D721Med (cell line): ENCODE results near the gene CCDC85A.

Experiments
- DNase-seq: peaks from one replicate; pipeline ENCODE4 v3.0.0; 2011; ENCODE audit warnings: low spot score; ENCODE audit not compliant: insufficient read length
- FAIRE-seq: peaks from 2 replicates; lab custom pipeline; 2011; peaks lifted over from hg19 to GRCh38; lab: Jason Lieb, UNC
- TF ChIP-seq, protein P1 (sequence below): IDR thresholded peaks from 2 replicates; pipeline ENCODE4 v1.5.1; 2012; ENCODE audit warnings: mild to moderate bottlenecking, control low read depth; ENCODE audit not compliant: insufficient read depth; ENCODE audit errors: missing control alignments

The CCDC85A gene

DNA sequence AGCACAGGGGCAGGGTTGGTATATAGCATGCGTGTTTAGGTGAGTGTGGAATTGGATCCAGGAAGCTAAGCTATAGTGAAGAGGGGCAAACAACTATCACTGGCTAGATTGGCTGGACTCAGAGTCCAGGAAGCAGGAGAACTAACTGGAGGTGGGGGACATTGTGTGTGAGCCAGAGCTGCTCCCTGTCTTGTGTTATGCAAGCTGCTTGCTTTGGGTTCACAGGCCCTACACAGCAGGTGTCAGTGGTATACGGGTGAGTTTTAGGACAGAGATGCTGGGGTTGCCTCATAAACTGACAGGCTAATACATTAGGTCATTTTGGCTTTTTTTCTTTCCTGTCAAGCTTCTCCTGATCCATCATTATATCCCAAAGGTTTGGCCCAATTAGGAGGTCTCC is 87.5 kb downstream of the CCDC85A start:
- TF ChIP-seq, protein P1, sequence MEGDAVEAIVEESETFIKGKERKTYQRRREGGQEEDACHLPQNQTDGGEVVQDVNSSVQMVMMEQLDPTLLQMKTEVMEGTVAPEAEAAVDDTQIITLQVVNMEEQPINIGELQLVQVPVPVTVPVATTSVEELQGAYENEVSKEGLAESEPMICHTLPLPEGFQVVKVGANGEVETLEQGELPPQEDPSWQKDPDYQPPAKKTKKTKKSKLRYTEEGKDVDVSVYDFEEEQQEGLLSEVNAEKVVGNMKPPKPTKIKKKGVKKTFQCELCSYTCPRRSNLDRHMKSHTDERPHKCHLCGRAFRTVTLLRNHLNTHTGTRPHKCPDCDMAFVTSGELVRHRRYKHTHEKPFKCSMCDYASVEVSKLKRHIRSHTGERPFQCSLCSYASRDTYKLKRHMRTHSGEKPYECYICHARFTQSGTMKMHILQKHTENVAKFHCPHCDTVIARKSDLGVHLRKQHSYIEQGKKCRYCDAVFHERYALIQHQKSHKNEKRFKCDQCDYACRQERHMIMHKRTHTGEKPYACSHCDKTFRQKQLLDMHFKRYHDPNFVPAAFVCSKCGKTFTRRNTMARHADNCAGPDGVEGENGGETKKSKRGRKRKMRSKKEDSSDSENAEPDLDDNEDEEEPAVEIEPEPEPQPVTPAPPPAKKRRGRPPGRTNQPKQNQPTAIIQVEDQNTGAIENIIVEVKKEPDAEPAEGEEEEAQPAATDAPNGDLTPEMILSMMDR = no peak
- DNase-seq = no peak
- FAIRE-seq = no peak

DNA sequence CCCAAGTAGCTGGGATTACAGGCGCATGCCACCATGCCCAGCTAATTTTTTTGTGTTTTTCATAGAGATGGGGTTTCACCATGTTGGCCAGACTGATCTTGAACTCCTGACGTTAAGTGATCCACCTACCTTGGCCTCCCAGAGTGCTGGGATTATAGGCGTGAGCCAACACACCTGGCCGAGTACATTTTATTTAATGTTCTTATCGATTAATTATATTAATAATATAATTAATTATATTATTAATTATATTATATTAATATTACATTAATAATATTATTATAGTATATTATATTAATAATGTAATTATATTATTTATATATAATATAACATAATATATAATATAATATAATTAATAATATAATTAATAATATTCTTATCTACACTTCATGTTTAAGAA is 101.4 kb downstream of the CCDC85A start:
- FAIRE-seq = no peak

DNA sequence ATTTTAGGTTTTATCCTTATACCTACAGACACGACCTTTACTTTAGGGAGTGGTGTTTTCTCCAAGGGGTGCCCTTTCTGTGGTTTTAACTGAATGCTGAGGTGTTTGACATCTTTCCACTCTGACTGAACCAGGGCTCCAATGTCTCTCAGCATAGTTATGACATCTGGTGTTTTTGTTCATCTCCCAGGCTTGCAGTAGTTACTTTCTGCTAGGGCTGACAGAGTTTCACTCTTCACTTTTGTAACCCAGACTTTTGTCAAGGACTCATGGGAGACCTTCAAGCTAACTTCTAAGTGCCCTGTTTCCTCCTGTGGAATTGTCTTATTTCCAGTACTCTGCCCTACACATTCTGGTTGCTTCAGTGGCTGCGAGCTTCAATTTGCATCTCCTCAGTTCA is 103.1 kb downstream of the CCDC85A start:
- DNase-seq (no peak), FAIRE-seq (no peak)
- TF ChIP-seq, protein P1 = no peak

More for the DNA sequence above, 101.4 kb downstream of the CCDC85A start:
- TF ChIP-seq, protein P1 = no peak
- no peak for DNase-seq

DNA sequence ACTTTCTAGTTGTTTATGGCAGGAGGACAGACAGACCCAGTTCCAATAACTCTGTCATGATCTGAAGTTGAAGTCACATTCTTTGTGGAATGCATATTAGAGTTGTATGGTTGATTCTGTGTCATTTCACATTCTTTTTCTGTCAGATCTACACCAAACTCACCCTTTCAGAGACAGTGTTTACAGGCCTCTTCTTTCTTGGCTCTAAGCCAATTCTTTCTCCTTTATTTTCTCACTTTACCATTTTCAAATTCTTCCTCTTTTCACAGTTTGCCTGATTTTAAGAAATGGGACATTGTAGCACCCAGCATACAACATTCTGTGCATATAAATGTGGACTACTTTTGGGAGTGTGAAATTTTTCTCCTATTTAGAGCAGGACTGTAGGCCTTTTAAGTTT is 103.7 kb downstream of the CCDC85A start:
- DNase-seq (no peak), FAIRE-seq (no peak)
- TF ChIP-seq, protein P1 = no peak

DNA sequence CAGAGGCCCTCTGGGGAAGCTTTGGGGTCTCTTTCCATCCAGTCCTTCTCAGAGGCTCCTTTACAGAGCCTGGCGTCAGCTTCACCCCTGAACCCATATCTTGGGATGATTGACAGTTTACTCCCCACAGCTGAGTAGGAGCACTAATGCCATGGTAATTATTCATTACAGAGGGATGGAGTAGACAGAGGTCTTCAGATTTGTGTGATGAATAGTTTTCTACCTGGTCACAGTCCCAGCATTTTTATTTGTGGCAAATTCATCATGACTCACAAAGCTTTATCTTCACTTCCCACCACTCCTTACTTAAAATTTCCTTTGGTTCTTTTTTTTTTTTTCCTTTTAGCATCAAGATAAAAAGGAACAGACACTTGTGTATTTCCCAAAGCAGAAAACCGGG is 104.2 kb downstream of the CCDC85A start:
- TF ChIP-seq, protein P1 = no peak
- DNase-seq (no peak), FAIRE-seq (no peak)

DNA sequence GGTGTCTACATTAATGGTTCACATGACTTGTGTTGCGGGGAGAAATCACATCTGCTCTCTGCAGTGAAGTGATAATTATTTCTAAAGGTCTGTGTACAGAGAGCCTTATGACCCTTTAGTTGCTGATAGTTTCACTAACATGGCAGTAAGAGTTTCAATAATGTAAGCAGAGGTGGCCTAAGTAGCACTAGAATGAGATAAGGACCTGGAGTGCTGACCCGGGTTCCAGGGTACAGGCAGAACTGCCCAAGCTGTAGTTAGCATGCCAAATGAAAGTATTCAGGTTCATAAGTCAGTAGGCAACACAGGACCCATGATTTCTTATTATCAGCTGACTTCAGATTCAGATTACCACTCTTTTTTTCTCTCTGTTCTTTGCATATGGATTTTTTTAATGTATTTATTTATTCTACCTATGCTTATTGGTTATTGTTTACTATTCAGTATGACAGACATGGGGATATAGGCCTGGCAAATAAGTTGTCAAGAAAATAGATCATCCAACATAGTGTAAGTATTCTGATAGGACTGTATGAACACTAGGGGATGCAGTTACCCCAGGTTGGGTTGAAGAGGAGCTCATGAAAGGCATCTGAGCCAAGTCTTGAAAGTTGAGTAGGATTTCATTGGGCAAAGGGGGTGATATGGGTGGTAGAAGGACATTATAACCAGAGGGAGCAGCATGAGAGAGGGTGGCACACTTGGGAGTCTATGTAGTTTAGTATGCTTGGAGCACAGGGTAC is 105.2 kb downstream of the CCDC85A start:
- TF ChIP-seq, protein P1 = no peak
- DNase-seq = no peak
- FAIRE-seq = no peak

DNA sequence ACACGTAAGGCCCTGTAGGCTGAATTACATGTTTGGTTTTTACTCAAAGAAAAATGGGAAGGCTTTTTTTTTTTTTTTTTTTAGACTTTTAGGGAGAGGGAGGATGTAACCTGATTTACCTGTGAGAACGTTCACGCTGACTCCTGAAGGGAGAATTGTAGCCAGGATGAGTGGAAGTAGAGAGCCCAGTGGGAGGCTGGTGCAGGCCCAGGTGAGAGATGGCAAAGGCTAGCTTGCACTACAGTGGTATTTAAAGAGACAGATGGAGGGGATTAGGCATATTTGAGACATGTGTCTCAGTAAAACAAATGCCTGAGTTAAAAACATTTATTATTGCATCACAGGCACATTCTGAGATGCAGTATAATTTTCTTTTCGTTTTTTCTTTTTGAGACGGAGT is 107.9 kb downstream of the CCDC85A start:
- DNase-seq = no peak
- FAIRE-seq = no peak
- TF ChIP-seq, protein P1 = no peak
